Stimulated activated CD4-positive, alpha-beta T cell treated with anti-CD3 and anti-CD28 coated beads, Interleukin-1b, Interleukin-23, amount 100 ng/mL, for 1 hour (primary cell): Measurements from ENCODE around the gene BANF1.
"Not testable (repeated sequence)": the region's sequence is repeated elsewhere in the genome, so short reads cannot be mapped to it uniquely, and the experiment has no call there.

ENCODE experiments used
- DNase-seq, 2 donors: peaks; one replicate each; pipeline ENCODE4 v3.0.0-alpha.2; 2020; ENCODE audit warnings: low read depth in 2 of 2

The BANF1 gene

DNA sequence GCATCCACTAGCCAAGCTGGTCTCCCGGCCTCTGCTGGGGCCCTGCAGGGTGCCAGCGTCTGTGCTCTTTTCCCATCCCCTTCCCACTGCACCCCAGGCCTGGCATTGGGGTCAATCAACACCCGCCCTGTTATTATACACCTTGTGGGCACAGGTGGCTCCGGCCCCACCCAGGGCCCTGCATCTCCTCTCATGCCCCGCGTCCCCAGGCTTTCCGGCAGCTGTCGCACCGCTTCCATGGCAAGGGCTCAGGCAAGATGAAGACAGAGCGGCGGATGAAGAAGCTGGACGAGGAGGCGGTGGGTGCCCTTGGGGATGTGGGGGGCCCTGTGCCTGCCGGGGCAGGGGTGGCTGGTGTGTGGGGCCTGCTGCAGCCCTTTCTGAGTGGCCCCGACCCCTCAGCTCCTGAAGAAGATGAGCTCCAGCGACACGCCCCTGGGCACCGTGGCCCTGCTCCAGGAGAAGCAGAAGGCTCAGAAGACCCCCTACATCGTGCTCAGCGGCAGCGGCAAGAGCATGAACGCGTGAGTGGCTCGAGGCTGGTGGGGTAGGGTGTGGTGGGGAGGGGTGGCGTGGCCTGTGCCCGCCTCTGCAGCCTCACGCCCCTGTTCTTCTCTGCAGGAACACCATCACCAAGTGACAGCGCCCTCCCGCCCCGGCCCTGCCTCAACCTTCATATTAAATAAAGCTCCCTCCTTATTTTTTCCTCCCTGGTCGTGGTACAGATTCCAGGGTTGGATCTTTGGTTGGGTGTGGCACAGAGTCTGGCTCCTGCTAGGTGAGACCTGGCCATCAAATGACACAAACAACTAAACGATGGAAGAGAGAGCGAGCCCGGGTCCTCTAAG is 23.7 kb upstream of the BANF1 start:
- DNase-seq, result no peak

GRCh38 chr11:65979261-65979759 is 23.0 kb upstream of the BANF1 start:
- no peak for DNase-seq

GRCh38 chr11:65981101-65981740 is 21.1 kb upstream of the BANF1 start:
- DNase-seq, result no peak

- no peak for DNase-seq
Measured at GRCh38 chr11:65981972-65982823, 20.1 kb upstream of the BANF1 start.

DNA sequence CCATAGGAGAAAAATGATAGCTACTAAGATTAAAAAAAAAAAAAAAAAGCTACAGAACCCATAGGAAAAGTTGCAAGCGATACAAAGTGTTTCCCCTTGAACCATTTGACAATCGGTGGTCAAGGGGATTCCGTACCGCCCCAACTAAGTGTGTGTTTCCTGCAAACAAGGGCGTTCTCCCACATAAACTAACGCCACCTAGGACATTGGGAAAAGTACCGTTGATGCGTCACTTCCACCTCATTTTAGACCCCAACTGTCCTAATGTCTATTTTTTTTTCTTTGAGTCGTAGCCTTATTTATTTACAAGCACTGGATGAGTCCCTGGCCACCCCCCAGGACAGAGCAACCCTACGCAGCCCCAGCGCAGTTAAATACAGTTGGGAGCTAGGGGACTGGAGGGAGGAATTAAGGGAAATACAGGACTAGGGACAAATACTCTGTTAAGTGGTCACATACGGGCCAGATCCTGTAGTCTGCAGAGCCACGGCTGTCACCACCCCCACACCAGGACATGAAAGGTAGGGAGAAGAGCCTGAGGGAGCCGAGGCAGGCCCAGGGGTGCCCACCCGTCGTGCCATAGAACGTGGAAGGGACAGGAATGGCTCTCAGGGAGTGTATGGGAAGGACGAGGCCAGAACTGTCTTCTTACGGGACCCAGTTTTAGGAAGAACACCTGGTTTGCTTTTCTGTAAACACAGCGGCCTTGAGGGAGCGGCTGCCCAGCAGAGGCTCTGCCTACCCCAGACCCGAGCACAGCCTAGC is 19.3 kb upstream of the BANF1 start:
- no peak for DNase-seq

DNA sequence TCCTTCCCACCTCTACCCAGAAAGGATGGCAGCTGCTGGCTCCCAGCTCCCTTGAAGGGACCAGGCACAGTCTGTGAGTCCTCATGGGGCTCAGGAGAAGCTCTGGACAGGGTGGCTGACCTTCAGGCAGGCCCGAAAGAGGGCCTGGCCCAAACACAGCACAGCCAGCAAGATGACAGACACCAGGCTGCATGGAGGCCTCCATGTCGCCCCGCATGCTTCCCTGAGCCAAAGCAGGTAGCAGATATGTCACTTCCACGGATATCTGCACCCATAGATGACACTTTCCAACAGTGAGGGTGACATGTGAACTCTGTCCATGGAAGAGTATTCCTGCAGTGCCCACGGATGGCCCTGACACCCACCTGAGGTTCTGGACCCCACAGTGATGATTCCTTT is 18.7 kb upstream of the BANF1 start:
- no peak for DNase-seq

- DNase-seq, result no peak
Measured at GRCh38 chr11:65987336-65987735, 15.0 kb upstream of the BANF1 start.

DNA sequence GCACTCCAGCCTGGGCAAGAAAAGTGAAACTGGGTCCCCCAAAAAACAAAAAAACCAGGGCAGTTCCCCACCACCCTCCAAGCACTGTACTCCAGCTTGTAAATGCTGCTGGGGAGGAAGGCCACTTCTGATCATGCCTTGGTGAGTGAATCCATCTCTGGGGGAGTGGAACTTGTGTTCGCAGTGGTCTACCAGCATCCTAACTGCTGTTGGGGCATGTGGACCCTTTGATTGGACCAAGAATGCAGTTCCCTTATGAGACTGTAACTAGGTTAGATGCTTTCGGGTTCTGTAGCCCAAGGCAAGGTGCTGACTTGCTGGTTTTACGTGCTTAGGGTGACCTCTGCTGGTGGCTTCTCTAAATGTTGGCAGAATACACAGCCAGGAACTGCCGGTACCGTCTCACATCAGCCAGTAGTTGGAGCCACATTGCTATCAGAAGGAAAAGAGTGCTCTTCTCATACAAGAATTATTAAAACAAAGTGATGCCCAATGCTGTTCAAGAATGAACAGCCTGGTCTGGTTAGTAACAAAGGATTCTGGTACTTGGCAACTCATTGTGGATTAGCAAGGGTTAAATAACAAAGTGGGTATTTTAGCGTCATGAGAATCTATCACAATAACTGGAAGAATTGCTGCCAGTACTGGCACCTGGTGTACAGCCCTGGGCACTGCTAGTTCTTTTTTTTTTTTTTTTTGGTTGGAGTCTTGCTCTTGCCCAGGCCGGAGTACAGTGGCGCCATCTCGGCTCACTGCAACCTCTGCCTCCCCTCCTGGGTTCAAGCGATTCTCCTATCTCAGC is 13.3 kb upstream of the BANF1 start:
- DNase-seq, result peak; percentile 79 to 85

GRCh38 chr11:65992056-65992455 is 10.2 kb upstream of the BANF1 start:
- DNase-seq, result no peak

GRCh38 chr11:65997286-65997685 is 5.0 kb upstream of the BANF1 start:
- no peak for DNase-seq

DNA sequence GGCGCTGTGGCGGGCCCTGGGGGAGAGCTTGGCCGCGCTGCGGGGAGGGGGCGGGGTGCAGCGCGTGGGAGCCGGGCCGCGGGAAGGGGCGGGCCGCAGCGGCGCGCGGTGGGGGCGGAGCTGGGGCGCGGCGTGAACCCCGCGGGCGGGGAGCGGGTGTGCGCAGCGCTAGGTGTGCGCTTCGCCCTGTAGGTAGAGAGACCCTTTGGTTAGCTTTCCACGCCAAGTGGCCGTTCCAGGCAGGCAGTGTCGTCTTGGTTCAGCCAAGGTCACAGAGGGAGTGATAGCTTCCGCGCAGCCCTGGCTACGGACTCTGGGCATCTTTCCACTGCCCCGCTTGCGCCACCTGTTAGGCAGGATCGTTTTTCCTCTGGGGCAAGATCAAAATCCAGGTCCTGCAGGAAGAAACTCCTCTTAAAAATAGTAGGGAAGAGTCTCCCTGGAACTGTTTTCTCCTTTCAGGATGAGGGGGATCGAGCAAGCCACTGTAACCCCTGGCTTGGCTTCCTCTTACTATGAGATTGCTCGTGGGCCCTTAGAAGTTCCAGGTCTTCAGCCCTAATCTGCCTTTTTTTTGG is 434 bp downstream of the BANF1 start:
- DNase-seq, result peak in 1 of 2 donors; percentile 32

DNA sequence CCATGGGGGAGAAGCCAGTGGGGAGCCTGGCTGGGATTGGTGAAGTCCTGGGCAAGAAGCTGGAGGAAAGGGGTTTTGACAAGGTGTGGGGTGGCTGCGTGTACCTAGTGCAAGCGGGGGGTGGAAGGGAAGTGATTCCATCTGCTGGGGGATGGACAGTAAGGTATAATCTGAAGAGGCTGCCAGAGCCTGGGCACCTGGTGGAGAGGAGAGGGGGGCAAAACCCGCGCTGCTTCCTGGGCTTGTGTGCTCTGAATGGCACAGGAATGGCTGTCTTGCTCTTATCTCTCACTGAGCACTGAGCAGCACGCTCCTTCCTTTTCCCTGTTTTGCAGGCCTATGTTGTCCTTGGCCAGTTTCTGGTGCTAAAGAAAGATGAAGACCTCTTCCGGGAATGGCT is 988 bp downstream of the BANF1 start:
- DNase-seq, result no peak

GRCh38 chr11:66004186-66004585 is 1.9 kb downstream of the BANF1 start:
- DNase-seq, result no peak

- DNase-seq, result no peak
Measured at GRCh38 chr11:66006134-66006890, 4.0 kb downstream of the BANF1 start.

DNA sequence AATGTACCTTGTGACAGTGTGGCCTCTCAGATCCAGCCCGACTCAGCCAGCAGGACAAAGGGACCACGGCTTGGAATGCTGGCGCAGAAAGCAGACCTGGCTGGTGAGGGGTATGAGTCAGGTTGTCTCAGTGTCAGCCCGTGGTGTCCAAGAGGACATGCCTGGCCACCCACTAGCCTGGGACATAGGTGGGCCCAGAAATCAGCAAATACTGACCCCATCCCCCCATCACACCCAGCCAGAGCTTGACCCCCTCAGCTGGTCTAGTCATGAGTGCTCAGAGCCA is 4.5 kb downstream of the BANF1 start:
- no peak for DNase-seq

GRCh38 chr11:66007201-66007634 is 4.9 kb downstream of the BANF1 start:
- no peak for DNase-seq

- no peak for DNase-seq
Measured at GRCh38 chr11:66008095-66008467, 5.8 kb downstream of the BANF1 start.

- DNase-seq, result no peak
Measured at GRCh38 chr11:66008468-66009101, 6.3 kb downstream of the BANF1 start.

GRCh38 chr11:66010036-66010435 is 7.7 kb downstream of the BANF1 start:
- not testable (repeated sequence) for DNase-seq
